Caco-2 (cell line): ENCODE results near the gene ITLN1. TPM values are rescaled to one million over a fixed set of nuclear protein-coding genes. Genes with fewer than 3 reads are reported as not detected.

ENCODE experiments used
- BruUV-seq: library from RNA; stranded (reverse); fragments of 400-500 nt; replicated peaks from 2 replicates; lab custom pipeline; 2021; lab: Mats Ljungman, UMichigan
- CTCF ChIA-PET: fragments of 300-600 bp; sonication (Branson Sonifier 250); formaldehyde crosslinking; loops from one replicate; lab custom pipeline; 2022; ENCODE audit warnings: antibody characterized with exemption; lab: Charles Lee
- POLR2A ChIA-PET: fragments of 300-600 bp; sonication (Branson Sonifier 250); formaldehyde crosslinking; loops from one replicate; lab custom pipeline; 2022; ENCODE audit warnings: antibody characterized with exemption; lab: Charles Lee
- DNase-seq, 2 experiments: peaks; one replicate each; pipeline versions ENCODE4 v3.0.0 to v3.0.0-alpha.2; 2020 to 2022
- H3K27me3 ChIP-seq: replicated peaks from 2 replicates; pipeline ENCODE4 v1.6.0; 2011; ENCODE audit warnings: low read length; ENCODE audit not compliant: control insufficient read depth, insufficient read depth
- H3K36me3 ChIP-seq: 2 replicates; pipeline ENCODE4 v1.5.1; 2011; ENCODE audit warnings: low read length; ENCODE audit not compliant: control insufficient read depth, insufficient read depth
- H3K4me1 ChIP-seq: fragments of 250-450 bp; sonication (Bioruptor Pico); 2 replicates; pipeline ENCODE4 v1.5.1; 2020; ENCODE audit warnings: mild to moderate bottlenecking
- H3K4me3 ChIP-seq: 2 replicates; pipeline ENCODE4 v1.5.1; 2011; ENCODE audit warnings: low read depth, mild to moderate bottlenecking, control low read depth, low read length
- H3K9me3 ChIP-seq: fragments of 250-450 bp; sonication (Bioruptor Pico); 2 replicates; pipeline ENCODE4 v1.5.1; 2020; ENCODE audit warnings: mild to moderate bottlenecking, moderate library complexity
- H3K27ac Mint-ChIP-seq: one replicate; pipeline ENCODE4 v1.8.0; 2022; ENCODE audit warnings: mixed read lengths; ENCODE audit not compliant: unreplicated experiment
- H3K27me3 Mint-ChIP-seq: one replicate; pipeline ENCODE4 v1.8.0; 2022; ENCODE audit warnings: mixed read lengths; ENCODE audit not compliant: insufficient read depth, unreplicated experiment
- H3K36me3 Mint-ChIP-seq: one replicate; pipeline ENCODE4 v1.8.0; 2022; ENCODE audit warnings: mild to moderate bottlenecking, mixed read lengths; ENCODE audit not compliant: insufficient read depth, unreplicated experiment
- H3K4me1 Mint-ChIP-seq: one replicate; pipeline ENCODE4 v1.8.0; 2022; ENCODE audit warnings: low read depth, mixed read lengths; ENCODE audit not compliant: unreplicated experiment
- H3K4me3 Mint-ChIP-seq: one replicate; pipeline ENCODE4 v1.8.0; 2022; ENCODE audit warnings: mild to moderate bottlenecking, moderate library complexity, mixed read lengths; ENCODE audit not compliant: unreplicated experiment
- H3K9me3 Mint-ChIP-seq: one replicate; pipeline ENCODE4 v1.8.0; 2022; ENCODE audit warnings: mixed read lengths; ENCODE audit not compliant: unreplicated experiment
- intact Hi-C: fragments of 100-400 bp; cut with micrococcal nuclease; formaldehyde crosslinking; loops from one replicate; pipeline ENCODE4 v1.10.0; 2022; ENCODE audit not compliant: unreplicated experiment
- total RNA-seq: library from RNA; stranded (reverse); gene quantifications from 2 replicates; pipeline ENCODE4 v1.2.3, GENCODE V29; 2022
- TF ChIP-seq, protein P1 (sequence below), 2 experiments: fragments of 200-600 bp in 1 of 2; IDR thresholded peaks; 1 replicate in 1 of 2; 2 replicates in 1 of 2; pipeline versions ENCODE4 v1.5.1 to v1.8.0; 2011 to 2022; ENCODE audit warnings: antibody characterized with exemption in 1 of 2, control low read depth in 1 of 2, inconsistent platforms in 1 of 2, low read depth in 1 of 2, low read length in 1 of 2, mild to moderate bottlenecking in 1 of 2, moderate library complexity in 1 of 2; ENCODE audit not compliant: insufficient read depth in 1 of 2, severe bottlenecking in 1 of 2, unreplicated experiment in 1 of 2

The ITLN1 gene
- total RNA-seq, 1 experiment from 2014 or later: not detected

DNA sequence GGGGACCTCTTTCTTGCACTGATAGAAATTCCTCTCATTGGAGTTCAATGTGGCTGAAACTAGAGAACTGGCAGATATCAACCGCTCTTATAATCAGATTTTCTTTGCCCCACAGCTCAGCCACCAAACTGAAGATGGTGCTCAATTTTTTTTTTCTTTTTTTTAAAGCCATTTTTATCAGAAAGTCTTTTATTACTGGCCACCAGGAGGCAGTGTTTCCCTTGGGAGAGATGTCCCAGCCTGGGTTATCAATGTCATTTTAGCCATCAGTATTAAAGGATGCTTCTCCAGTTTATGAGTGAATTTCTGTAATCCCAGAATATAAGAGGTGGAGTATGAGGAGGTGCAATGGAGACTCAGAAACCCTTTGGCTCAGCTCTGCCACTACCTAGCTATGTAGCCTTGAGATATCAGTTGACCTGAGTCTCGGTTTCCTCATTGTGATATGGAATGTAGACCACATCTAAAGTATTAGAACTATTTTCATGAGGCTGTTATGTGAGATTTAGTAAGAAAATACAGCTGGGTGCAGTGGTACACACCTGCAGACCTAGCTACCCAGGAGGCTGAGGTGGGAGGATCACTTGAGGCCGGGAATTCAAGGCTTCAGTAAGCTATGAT is 49.9 kb downstream of the ITLN1 start:
- no peak overlapping the region for H3K4me3 Mint-ChIP-seq
- H3K9me3 Mint-ChIP-seq: no peaks in the 10 kb centered on the region
- no peaks in the 10 kb centered on the region for H3K27me3 Mint-ChIP-seq
- peaks cover 5% of the 10 kb centered on the region; the same call in 1 of the 2 replicates for H3K4me1 ChIP-seq
- peak in 1 of 2 experiments; percentile 64 for DNase-seq
- ChIA-PET POLR2A (no interaction called here), CTCF (interaction anchor here (0.6 to 1.9 kb wide), 9 partner anchors 8 to 155 kb away, joined by 3 to 19 read pairs (median 3); partner anchors contain the start of genes ITLN1 and ITLN2)
- H3K36me3 Mint-ChIP-seq: no peaks in the 10 kb centered on the region
- intact Hi-C loops: loop anchor here (1.0 kb wide), 3 partner anchors 49 to 155 kb away; partner anchors contain the start of gene ITLN2
- TF ChIP-seq, protein P1, sequence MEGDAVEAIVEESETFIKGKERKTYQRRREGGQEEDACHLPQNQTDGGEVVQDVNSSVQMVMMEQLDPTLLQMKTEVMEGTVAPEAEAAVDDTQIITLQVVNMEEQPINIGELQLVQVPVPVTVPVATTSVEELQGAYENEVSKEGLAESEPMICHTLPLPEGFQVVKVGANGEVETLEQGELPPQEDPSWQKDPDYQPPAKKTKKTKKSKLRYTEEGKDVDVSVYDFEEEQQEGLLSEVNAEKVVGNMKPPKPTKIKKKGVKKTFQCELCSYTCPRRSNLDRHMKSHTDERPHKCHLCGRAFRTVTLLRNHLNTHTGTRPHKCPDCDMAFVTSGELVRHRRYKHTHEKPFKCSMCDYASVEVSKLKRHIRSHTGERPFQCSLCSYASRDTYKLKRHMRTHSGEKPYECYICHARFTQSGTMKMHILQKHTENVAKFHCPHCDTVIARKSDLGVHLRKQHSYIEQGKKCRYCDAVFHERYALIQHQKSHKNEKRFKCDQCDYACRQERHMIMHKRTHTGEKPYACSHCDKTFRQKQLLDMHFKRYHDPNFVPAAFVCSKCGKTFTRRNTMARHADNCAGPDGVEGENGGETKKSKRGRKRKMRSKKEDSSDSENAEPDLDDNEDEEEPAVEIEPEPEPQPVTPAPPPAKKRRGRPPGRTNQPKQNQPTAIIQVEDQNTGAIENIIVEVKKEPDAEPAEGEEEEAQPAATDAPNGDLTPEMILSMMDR (IDR thresholded peaks at IDR 0.05; ENCODE audit: insufficient read depth in 1 of 2, low read depth in 1 of 2, low read length in 1 of 2, severe bottlenecking in 1 of 2, unreplicated experiment in 1 of 2): peak; percentile 62 to 76
- no peaks in the 10 kb centered on the region for H3K27me3 ChIP-seq
- H3K4me1 Mint-ChIP-seq: peaks cover 4% of the 10 kb centered on the region
- H3K9me3 ChIP-seq: no peaks in the 10 kb centered on the region
- BruUV-seq: no TSS peak
- H3K27ac Mint-ChIP-seq: no peak overlapping the region
- no peaks in the 10 kb centered on the region for H3K36me3 ChIP-seq
- no peak overlapping the region for H3K4me3 ChIP-seq

DNA sequence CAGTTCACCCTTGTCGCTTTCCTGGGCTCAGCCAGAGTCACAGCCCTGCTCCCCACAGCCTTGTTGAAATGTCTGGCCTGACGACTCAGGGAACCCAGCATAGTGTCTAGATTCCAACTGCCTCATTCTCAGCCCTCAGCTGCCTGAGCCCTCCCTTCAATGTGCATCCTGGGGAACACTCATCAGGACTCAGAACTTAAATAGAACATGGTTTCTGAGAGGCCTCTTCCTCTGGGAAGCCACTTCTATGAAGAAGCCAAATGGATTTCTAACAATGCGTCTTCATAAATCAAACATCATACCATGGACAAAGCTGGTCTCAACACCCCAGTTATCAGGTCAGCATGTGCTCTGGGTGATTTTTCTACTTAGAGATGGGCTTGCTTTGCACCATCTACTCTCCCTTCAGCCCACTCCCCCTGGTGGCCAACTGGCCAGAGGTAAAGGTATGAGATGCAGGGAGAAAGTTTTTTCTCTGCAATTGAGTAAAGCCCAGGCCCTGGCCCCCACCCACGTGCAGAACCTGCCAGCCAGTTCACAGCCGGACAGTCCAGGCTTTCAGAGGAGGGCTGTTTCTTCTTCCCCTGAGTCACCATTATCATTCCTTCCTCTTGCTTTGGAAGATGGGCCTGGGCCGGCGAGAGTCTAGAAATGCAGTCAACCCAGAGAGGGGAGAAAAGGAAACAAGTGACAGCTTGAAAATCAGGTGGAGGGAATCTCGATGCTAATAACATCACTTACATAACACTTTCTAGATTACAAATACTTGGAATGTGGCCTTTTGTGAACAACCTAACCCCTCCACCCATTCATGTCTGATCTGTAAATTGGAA is 54.4 kb downstream of the ITLN1 start:
- Mint-ChIP-seq H3K36me3 (no peaks in the 10 kb centered on the region), H3K27ac (no peak overlapping the region), H3K4me1 (no peaks in the 10 kb centered on the region), H3K9me3 (no peaks in the 10 kb centered on the region), H3K4me3 (no peak overlapping the region), H3K27me3 (no peaks in the 10 kb centered on the region)
- Histone ChIP-seq H3K9me3 (no peaks in the 10 kb centered on the region), H3K36me3 (no peaks in the 10 kb centered on the region), H3K4me1 (0 out of 2 replicates have a peak, but pooled peaks cover 3% of the 10 kb centered on the region), H3K4me3 (no peak overlapping the region), H3K27me3 (no peaks in the 10 kb centered on the region)
- peak; percentile 86 to 89 for DNase-seq
- CTCF ChIA-PET: interaction anchor here (0.6 to 2.1 kb wide), 8 partner anchors 12 to 155 kb away, joined by 3 to 8 read pairs (median 4); partner anchors contain the start of gene ITLN2
- BruUV-seq: no TSS peak
- TF ChIP-seq, protein P1 (IDR thresholded peaks at IDR 0.05; ENCODE audit: insufficient read depth in 1 of 2, low read depth in 1 of 2, low read length in 1 of 2, severe bottlenecking in 1 of 2, unreplicated experiment in 1 of 2): peak; percentile 84 to 96
- intact Hi-C loops: loop anchor here (1.0 to 2.0 kb wide), 4 partner anchors 53 to 402 kb away; no protein-coding TSS in a partner anchor
- POLR2A ChIA-PET: no interaction called here

DNA sequence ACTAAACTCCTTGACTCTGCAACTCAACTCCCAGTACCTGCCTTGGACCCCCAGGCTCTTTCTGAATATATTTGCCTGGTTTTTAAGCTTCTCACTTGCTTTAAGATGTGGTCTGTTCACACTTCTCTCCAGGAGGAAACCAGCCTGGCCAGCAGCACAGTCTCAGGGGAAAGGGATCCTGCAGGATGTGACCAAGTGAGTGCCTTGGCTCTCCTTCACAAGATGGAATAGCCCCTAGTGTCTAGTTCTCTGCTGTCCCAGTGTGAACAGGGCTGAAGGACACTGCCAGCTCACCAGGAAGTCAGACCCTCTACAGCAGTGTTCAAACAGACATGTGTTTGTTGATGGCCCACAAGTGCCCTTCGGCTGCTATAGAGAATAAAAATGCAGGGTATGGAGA is 55.2 kb downstream of the ITLN1 start:
- H3K4me1 Mint-ChIP-seq: no peaks in the 10 kb centered on the region
- H3K27ac Mint-ChIP-seq: no peak overlapping the region
- ChIA-PET POLR2A (no interaction called here), CTCF (interaction anchor here (0.7 to 2.1 kb wide), 4 partner anchors 11 to 148 kb away, joined by 3 to 8 read pairs (median 4); partner anchors contain the start of gene ITLN2)
- no peaks in the 10 kb centered on the region for H3K27me3 Mint-ChIP-seq
- Histone ChIP-seq H3K36me3 (no peaks in the 10 kb centered on the region), H3K27me3 (no peaks in the 10 kb centered on the region), H3K4me3 (no peak overlapping the region), H3K4me1 (0 out of 2 replicates have a peak, but pooled peaks cover 3% of the 10 kb centered on the region), H3K9me3 (no peaks in the 10 kb centered on the region)
- BruUV-seq: no TSS peak
- H3K9me3 Mint-ChIP-seq: no peaks in the 10 kb centered on the region
- no peaks in the 10 kb centered on the region for H3K36me3 Mint-ChIP-seq
- TF ChIP-seq, protein P1 (IDR thresholded peaks at IDR 0.05; ENCODE audit: insufficient read depth in 1 of 2, low read depth in 1 of 2, low read length in 1 of 2, severe bottlenecking in 1 of 2, unreplicated experiment in 1 of 2): no peak
- no peak for DNase-seq
- no peak overlapping the region for H3K4me3 Mint-ChIP-seq
- intact Hi-C loops: loop anchor here (1.0 to 2.0 kb wide), 4 partner anchors 52 to 401 kb away; no protein-coding TSS in a partner anchor
